SIG-M5 treated with dmso at 0.1 percent for 504 hours (cell line): ENCODE measurements around the gene MCTP1.
"Not testable (repeated sequence)": the region's sequence is repeated elsewhere in the genome, so short reads cannot be mapped to it uniquely, and the experiment has no call there.

Source experiments
- DNase-seq: peaks from one replicate; lab custom pipeline; 2025; ENCODE audit not compliant: unreplicated experiment; lab: John Stamatoyannopoulos, UW

The MCTP1 gene

DNA sequence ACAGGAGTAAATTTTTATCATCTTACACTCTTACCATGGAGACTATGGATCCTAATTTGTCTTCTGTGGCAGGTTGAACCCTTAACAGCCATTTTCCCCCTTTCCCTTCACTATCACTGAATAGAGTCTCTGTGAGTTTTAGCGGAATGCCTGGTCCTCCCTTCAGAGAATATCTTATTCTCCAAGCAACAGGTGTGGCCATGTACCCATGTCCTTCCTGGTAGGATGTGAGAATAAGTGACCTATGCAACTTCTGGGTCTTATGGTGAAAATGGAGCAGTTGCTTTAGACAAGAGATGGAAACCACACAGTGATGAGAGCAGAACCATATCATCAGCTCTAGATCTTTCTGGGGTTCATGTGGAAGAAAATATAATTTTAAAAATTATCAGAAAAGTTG, 312.6 kb downstream of the MCTP1 start:
- no peak for DNase-seq

DNA sequence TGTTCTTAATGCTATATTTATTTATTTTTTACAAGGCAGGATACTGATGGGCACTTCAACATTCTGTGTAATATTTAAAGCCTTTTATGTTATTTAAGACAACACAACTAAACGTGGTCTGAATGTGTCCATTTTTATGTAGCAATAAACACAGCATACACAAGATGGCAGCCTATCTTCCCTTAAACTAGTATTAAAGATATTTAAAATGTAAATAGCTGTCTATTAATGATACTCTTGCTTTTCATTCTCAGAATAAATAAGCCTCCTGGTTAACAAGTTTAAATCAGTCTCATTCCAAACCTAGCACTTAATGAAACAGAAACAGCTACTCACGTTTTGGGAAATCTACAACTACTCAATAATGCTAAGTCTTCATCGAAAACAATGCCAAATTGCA, 315.7 kb downstream of the MCTP1 start:
- DNase-seq: peak; percentile 44

GRCh38 chr5:94968507-94969095, 316.3 kb downstream of the MCTP1 start:
- DNase-seq: peak; percentile 82

GRCh38 chr5:94967525-94967924, 317.4 kb downstream of the MCTP1 start:
- no peak for DNase-seq

DNA sequence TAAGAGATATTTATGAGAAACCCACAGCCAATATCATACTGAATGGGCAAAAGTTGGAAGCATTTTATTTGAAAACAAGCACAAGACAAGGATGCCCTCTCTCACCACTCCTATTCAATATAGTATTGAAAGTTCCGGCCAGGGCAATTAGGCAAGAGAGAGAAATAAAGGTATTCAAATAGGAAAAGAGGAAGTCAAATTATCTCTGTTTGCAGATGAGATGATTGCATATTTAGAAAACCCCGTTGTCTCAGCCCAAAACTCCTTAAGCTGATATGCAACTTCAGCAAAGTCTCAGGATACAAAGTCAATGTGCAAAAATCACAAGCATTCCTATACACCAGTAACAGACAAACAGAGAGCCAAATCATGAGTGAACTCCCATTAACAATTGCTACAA, 325.6 kb downstream of the MCTP1 start:
- not testable (repeated sequence) for DNase-seq

GRCh38 chr5:94945656-94946055, 339.2 kb downstream of the MCTP1 start:
- DNase-seq: peak; percentile 37

GRCh38 chr5:94944160-94944559, 340.7 kb downstream of the MCTP1 start:
- DNase-seq: no peak

DNA sequence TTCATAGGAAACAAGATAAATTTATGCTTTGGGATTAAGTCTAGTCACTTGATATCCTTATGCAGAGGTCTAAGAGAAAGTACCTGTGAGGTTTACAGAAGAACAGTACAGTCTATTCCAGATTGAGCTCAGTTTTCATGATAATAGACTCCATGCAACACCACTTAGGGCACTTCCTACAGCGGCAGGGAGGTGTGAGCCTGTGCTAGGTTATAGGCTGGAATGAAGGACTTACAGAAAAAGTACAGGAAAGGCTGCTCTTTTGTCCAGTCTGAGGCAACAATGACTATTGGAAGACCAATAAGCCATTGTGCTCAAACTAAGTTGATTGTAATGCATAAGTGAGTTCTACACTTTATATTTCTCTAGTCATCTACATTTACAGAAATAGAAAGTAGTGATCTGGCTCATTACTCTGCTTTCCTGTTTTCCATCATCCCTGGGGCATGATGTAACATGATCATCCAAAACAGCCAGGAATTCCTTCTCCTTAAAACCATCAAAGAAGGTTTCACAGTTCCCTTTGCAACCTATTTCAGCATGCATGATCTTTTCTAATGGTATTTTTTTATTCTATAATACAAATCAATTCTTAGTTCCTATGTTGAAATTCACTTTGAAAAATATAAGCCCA, 343.7 kb downstream of the MCTP1 start:
- DNase-seq: no peak

DNA sequence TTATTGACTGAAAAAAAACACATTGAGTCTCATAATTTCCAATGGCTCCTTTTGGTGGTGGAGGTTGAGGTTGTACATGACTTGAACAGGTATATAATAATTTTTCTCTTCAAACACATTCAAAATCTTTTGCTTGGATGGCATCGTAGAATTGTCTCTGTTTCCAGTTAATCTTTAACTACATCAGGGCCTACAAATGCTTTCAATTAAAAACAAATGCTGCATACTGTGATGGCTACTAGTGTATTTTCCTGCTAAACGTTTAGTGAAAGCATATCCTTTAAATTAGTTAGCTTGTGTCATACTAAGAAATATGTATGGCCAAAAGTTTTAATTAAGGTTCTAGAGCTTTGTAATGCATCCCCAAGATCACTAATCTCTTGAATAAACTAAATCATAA, 352.6 kb downstream of the MCTP1 start:
- no peak for DNase-seq

DNA sequence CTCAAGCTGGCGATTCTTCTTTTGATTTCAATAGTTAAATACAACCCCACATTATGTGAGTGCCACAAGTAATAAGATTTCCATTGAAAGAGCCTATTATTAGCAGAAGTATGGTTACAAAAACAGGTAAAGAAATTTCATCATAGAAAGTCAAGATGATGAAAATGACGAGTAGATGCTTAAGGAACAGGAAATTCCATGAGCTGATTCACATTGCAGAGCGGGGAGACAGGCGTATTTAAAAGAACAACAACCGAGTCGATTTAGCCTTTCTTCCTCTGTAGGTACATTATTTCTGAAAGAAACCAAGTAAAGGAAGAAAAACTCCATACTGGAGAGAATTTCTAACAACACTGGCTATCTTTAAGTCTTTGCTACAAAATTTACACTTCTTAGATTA, 356.0 kb downstream of the MCTP1 start:
- DNase-seq: no peak

- no peak for DNase-seq
Observed at GRCh38 chr5:94920570-94920969, 364.3 kb downstream of the MCTP1 start.

GRCh38 chr5:94916619-94917018, 368.3 kb downstream of the MCTP1 start:
- DNase-seq: peak; percentile 46

GRCh38 chr5:94911276-94911675, 373.6 kb downstream of the MCTP1 start:
- DNase-seq: no peak

DNA sequence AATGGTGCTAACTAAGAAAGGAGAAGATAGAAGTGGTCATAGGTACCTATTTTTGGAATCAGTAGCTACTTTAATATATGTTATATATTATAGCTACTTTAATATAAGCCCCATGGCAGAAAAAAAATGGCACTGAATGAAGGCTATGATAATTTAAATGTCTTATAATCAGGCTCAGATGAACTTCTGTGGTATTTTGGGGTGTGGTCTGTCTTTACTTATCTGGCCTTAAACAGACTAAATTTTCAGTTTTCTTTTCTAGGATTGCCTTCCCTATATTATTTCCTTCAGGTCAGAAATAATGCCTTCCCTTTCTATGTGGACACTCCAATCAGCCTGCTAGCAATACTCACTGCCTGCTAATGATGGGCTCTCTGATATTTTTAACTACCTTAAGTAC, 374.2 kb downstream of the MCTP1 start:
- DNase-seq: no peak

- DNase-seq: peak; percentile 10
Observed at GRCh38 chr5:94908889-94909480, 375.9 kb downstream of the MCTP1 start.

DNA sequence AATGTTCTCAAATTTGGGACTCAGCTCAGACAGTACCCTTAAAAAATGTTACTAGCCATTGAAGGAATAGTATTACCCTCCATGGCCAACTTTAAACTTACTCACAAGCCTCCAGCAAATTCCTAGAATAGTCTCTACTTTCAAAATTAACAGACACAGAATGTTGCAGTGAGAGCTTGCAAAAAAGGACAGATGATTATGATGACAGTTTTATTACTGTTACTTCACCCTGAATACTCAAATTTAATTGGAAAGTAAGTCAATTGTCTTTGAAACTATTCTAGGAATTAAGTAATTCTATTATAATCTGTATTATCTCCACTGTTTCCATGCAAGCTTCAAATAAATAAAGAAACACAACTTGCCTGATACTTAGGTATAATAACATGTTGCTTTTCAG, 378.1 kb downstream of the MCTP1 start:
- no peak for DNase-seq

DNA sequence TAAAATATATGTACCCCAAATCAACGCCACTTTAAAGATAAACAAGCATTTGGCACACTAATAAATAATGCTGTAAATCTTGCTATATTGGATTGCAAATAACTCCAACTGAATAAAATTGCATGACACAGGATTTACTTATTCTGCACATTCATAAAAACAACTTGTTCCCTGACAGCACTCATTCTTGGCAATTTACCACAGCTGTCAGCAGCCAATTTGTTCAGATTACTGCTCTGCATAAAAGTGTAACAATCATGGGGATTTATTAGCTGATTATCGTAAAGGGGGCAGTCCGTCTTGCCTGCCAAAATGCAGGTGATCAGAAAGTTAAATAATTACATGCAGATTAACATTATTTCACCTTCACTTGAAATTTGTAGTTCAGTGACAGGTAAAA, 381.2 kb downstream of the MCTP1 start:
- DNase-seq: no peak

DNA sequence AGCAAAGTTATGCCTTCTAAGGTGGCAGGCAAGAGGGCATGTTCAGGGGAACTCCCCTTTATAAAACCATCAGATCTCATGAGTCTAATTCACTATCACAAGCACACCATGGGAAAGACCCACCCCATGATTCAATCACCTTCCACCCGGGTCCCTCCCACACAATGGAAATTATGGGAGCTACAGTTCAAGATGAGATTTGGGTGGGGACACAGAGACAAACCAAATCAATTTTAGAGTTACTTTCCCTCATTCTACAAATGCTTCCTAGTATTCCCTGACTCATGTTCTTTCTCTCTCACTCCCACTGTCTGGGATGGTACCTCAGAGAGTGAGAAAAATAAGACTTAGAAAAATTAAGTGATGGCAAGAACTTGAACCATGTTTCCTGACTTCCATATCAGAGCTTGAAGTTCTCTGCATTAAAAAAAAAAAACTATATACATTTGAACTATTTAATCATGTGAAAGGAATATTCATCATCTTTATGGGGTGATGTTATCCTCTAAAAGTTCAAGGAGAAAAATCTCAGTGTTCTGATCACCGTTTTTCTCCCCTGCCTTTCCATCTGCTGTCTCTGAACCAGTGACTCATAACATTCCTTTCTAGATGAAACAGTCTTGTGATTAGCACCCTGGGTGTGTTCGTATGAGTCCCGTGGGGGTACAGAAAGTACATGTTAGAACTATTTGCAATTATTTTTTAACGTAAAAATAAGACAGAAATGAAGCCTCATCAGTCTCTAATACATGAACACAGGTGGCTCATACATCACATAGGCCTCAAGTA, 383.5 kb downstream of the MCTP1 start:
- DNase-seq: no peak

DNA sequence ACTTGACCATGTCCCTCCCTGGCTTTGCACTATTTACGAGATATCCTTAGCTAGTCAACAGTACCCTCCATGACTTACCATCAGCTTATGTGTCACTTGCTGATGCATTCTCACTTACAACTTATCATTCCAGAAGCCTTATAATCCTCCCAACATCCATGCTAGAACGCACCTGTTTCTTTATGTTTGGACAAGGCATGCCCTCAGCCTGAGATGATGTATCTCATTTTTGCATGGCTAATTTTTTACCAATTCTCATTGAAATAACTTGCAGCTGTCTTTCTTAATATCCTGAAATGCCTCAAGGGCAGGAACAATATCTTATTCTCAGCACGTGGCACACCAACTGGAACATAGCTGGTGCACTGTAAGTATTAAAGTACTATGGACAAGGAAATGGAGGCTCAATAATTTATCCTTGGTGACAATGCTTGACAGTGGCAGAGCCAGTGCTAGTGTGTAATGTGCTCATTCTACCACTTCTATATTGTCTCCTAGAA, 384.8 kb downstream of the MCTP1 start:
- DNase-seq: no peak

GRCh38 chr5:94893412-94894135, 391.3 kb downstream of the MCTP1 start:
- DNase-seq: no peak

GRCh38 chr5:94891972-94892371, 392.9 kb downstream of the MCTP1 start:
- no peak for DNase-seq
